Right lobe of liver (tissue), 6 donors: ENCODE measurements around the gene FBXW11. TPM values are rescaled to one million over a fixed set of nuclear protein-coding genes. Genes with fewer than 3 reads are reported as not detected.

Experiments used
- ATAC-seq, 4 donors: fragments of 200-7000 bp; cut with Tn5 transposase; one replicate each; pipeline ENCODE4 v1.9.1; 2020; ENCODE audit warnings: mild to moderate bottlenecking in 4 of 4, moderate library complexity in 4 of 4
- DNase-seq, 3 donors: peaks; one replicate each; pipeline ENCODE4 v3.0.0-alpha.2; 2020
- H3K27ac ChIP-seq, 3 donors: fragments of 200-600 bp; one replicate each; pipeline ENCODE4 v1.8.0; 2022
- H3K27me3 ChIP-seq, 2 donors: fragments of 200-600 bp; one replicate each; pipeline ENCODE4 v1.8.0; 2022
- H3K36me3 ChIP-seq, 4 donors: fragments of 200-600 bp; sonication (generic) in 1 of 4; one replicate each; pipeline versions ENCODE4 v1.5.1 to v1.8.0; 2017 to 2022; ENCODE audit warnings: control low read depth in 1 of 4
- H3K4me1 ChIP-seq, 4 donors: fragments of 200-600 bp; sonication (generic) in 1 of 4; one replicate each; pipeline versions ENCODE4 v1.5.1 to v1.8.0; 2017 to 2022; ENCODE audit warnings: control low read depth in 1 of 4
- H3K4me3 ChIP-seq, 3 donors: fragments of 200-600 bp; one replicate each; pipeline ENCODE4 v1.8.0; 2022
- H3K9me3 ChIP-seq, 4 donors: fragments of 200-600 bp; sonication (generic) in 1 of 4; one replicate each; pipeline versions ENCODE4 v1.5.1 to v1.8.0; 2017 to 2022; ENCODE audit warnings: control low read depth in 1 of 4
- POLR2A ChIP-seq: fragments of 450-650 bp; IDR thresholded peaks from one replicate; pipeline ENCODE4 v1.6.1; 2017; ENCODE audit warnings: antibody characterized with exemption, mild to moderate bottlenecking
- WGBS: methylation state at CpG from one replicate; pipeline ENCODE4 v1.1.6; 2018; ENCODE audit warnings: low coverage, low lambda C conversion rate; ENCODE audit not compliant: insufficient coverage; ENCODE audit errors: missing lambda C conversion rate; 5-methylcytosine and 5-hydroxymethylcytosine counted together
- intact Hi-C, 2 donors: fragments of 100-400 bp; cut with DNase I; formaldehyde crosslinking; loops; one replicate each; pipeline versions ENCODE4 v1.11.2 to v1.14.1; 2022
- total RNA-seq, 6 experiments: library from RNA; depleted of rRNA in 2 of 6; stranded (reverse); fragments of >200 nt in 2 of 6; fragmentation: NEBNext Ultra II Directional in 3 of 6; extraction: Animal tissue kit (Norgen Biotek cat#: 25700) in 3 of 6; gene quantifications; one replicate each; pipeline versions ENCODE4 v1.1.0 to v1.2.4, GENCODE V29; 2016 to 2023
- TF ChIP-seq, protein P1 (sequence below), 4 donors: fragments of 200-600 bp in 3 of 4; fragments of 450-650 bp in 1 of 4; IDR thresholded peaks; one replicate each; pipeline versions ENCODE4 v1.5.1 to v1.8.0; 2016 to 2022; ENCODE audit warnings: antibody characterized with exemption in 4 of 4, mild to moderate bottlenecking in 2 of 4
- donor health status: DM: no; HTN: yes; CAD: no.
- donor health status: DM: no; HTN: no; CAD: no.
- donor health status: DM: no; HTN: no; CAD: no.
- donor health status: DM: no; HTN: yes; CAD: no.
- donor health status: DM: no; HTN: yes; CAD: no.

FBXW11 gene
- total RNA-seq, 6 experiments from 2014 or later = 19.9 to 35.9 (median 28.4) TPM

DNA sequence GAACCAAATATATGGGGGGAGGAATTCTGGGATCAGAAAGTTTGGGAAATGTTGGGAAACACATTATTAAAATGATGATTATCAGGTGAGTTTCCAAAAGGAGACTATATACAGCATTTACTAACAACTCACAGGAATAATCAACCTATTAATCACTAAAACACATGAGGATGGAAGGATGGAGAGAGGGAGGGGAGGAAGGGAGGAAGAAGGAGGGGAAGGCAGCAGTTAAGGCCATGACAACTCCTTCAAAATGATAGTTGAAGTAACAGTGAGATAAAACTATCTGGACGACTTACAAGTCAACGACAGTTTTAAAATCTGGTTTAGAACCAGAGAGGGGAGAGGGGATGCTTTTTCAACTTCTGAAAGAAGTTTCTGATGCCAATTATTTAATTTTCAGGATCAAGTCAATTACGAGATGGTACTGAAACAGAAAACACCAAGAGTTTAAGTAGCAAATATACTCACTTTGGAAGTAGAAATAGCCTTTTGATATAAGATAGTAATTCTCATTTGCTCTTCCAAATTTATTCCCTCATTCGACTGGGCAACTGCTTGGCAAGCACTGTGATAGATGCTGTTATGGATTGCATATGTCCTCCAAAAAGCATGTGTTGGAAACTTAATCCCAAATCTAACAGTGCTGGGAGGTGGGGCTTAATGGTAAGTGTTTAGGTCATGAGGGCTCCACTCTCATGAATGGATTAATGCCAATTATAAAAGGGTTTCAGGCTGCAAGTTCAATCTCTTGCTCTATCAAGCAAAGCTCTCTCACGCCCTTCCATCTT, 30.4 kb downstream of the FBXW11 start:
- ATAC-seq = no peak
- Histone ChIP-seq H3K27ac (no peak overlapping the region), H3K27me3 (no peaks in the 10 kb centered on the region), H3K4me1 (peaks cover 0 to 16% (median 0%) of the 10 kb centered on the region in 4 donors), H3K4me3 (no peak overlapping the region), H3K36me3 (no peaks in the 10 kb centered on the region), H3K9me3 (peaks cover 0 to 6% (median 0%) of the 10 kb centered on the region in 4 donors)
- DNase-seq = no peak
- no peak for TF ChIP-seq POLR2A
- TF ChIP-seq, protein P1, sequence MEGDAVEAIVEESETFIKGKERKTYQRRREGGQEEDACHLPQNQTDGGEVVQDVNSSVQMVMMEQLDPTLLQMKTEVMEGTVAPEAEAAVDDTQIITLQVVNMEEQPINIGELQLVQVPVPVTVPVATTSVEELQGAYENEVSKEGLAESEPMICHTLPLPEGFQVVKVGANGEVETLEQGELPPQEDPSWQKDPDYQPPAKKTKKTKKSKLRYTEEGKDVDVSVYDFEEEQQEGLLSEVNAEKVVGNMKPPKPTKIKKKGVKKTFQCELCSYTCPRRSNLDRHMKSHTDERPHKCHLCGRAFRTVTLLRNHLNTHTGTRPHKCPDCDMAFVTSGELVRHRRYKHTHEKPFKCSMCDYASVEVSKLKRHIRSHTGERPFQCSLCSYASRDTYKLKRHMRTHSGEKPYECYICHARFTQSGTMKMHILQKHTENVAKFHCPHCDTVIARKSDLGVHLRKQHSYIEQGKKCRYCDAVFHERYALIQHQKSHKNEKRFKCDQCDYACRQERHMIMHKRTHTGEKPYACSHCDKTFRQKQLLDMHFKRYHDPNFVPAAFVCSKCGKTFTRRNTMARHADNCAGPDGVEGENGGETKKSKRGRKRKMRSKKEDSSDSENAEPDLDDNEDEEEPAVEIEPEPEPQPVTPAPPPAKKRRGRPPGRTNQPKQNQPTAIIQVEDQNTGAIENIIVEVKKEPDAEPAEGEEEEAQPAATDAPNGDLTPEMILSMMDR (IDR thresholded peaks at IDR 0.05) = no peak
- intact Hi-C loops = no loop called here
- WGBS = 76% methylated on average over 4 of the region's 5 CpGs

DNA sequence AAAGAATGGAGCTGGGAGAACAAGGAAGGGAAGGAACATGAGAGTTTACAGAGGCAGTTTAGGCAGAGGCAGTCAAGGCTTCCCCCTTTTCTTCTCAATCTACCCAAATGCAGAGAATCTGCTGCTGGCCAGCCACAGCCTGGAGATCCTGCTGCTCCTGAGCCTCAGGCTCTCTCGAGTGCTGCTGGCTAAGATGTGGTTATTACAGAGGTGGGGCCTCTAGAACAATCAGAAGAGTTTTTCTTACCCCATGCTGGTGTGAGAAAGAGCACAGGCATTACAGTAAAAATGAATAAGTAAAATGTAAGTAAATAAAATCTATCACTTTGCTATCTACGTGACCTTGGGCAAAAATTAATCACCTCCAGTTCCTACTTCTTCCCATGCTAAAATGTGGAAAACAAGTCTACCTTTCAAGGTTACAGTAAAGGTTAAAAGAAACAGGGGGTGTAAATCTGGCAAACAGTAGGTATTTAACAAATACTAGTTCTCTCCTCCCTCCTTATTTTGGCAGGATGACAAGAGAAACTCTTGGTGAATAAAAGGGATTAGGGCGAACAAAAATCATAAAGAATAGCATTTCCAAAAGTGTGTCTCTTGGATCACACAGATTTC, 31.1 kb downstream of the FBXW11 start:
- WGBS = 74% methylated on average over 3 of the region's 3 CpGs
- Histone ChIP-seq H3K4me3 (no peak overlapping the region), H3K9me3 (peaks cover 0 to 6% (median 0%) of the 10 kb centered on the region in 4 donors), H3K36me3 (no peaks in the 10 kb centered on the region), H3K4me1 (peaks cover 0 to 12% (median 0%) of the 10 kb centered on the region in 4 donors), H3K27ac (no peak overlapping the region), H3K27me3 (no peaks in the 10 kb centered on the region)
- no peak for ATAC-seq
- TF ChIP-seq POLR2A = no peak
- TF ChIP-seq, protein P1 (IDR thresholded peaks at IDR 0.05) = no peak
- DNase-seq = no peak
- intact Hi-C loops = no loop called here

DNA sequence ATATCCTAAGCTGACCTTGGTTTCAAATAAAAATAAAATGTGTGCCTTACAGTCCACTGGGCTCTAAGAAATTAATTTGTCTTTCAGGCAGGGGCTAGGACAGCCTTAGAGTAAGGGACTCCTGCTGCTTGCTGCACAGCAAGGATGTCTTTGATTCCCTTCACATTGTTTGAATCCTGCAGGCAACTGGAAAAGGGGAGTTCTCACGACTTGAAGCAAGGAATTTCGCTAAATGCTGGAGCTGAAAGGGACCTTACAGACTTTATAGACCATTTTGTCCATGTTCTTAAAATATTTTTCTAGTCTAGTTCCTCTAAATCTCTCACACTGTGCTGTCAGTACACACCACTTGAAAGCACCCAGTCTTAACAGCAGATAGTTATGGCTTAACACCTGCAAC, 35.6 kb downstream of the FBXW11 start:
- H3K27ac ChIP-seq = no peak overlapping the region
- DNase-seq = no peak
- no peak for ATAC-seq
- intact Hi-C loops = no loop called here
- H3K4me3 ChIP-seq = no peak overlapping the region
- no peaks in the 10 kb centered on the region for H3K9me3 ChIP-seq
- WGBS = 89% methylated on average over 2 of the region's 2 CpGs
- H3K4me1 ChIP-seq = peaks cover 0 to 5% (median 0%) of the 10 kb centered on the region in 4 donors
- H3K27me3 ChIP-seq = no peaks in the 10 kb centered on the region
- H3K36me3 ChIP-seq = no peaks in the 10 kb centered on the region
- no peak for TF ChIP-seq POLR2A
- TF ChIP-seq, protein P1 (IDR thresholded peaks at IDR 0.05) = no peak

DNA sequence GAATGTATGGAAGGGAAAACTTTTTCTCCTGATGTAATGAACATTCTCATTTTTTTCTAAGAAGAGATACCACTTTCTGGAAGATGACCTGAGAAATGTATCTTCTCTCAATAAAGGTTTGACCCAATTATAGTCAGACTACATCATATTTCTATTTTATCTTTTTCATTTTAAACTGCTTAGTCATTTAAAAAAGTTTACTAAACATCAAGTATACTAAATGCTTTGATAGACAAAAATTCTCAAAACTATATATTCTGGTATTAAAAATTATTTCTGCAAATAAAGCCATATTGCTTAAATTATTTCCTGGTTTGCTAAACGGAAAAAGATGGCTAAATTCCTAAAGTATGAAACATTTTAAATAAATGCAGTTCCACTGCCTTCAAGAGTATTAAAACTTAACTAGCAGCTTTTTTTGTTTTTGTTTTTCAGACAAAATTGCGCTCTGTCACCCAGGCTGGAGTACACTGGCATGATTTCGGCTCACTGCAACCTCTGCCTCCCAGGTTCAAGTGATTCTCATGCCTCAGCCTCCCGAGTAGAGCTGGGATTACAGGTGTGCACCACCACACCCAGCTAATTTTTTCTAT, 37.1 kb downstream of the FBXW11 start:
- no peaks in the 10 kb centered on the region for H3K27me3 ChIP-seq
- intact Hi-C loops = no loop called here
- 92% methylated on average over 4 of the region's 4 CpGs for WGBS
- H3K27ac ChIP-seq = no peak overlapping the region
- TF ChIP-seq POLR2A = no peak
- TF ChIP-seq, protein P1 (IDR thresholded peaks at IDR 0.05) = no peak
- ATAC-seq = no peak
- H3K4me3 ChIP-seq = no peak overlapping the region
- H3K9me3 ChIP-seq = no peaks in the 10 kb centered on the region
- DNase-seq = no peak
- H3K36me3 ChIP-seq = no peaks in the 10 kb centered on the region
- H3K4me1 ChIP-seq = peaks cover 0 to 5% (median 0%) of the 10 kb centered on the region in 4 donors
